ENCODE data around the gene PXDN. TPM values are rescaled to one million over a fixed set of nuclear protein-coding genes. Genes with fewer than 3 reads are reported as not detected.

PXDN gene
- total and polyA plus RNA-seq, 2 of the 13 experiments (the other 11 are each of a cell fraction or from before 2014, with no cell fraction given), result not detected

GRCh38 chr2:1718339-1719220 is 25.7 kb downstream of the PXDN start:
- FAIRE-seq (no peak), DNase-seq (ENCODE audit: low spot score) (no peak), ATAC-seq (peak; percentile 34)
- peaks cover 9 to 27% of the 10 kb centered on the region in 2 experiments; a peak in 4 of 5 replicates for H3K27me3 ChIP-seq (ENCODE audit: control insufficient read depth in 1 of 2, insufficient read depth in 2 of 2, low read length in 2 of 2)
- H3K9ac ChIP-seq (ENCODE audit: insufficient read depth, low read depth, low read length), result no peak overlapping the region
- H3K4me2 ChIP-seq (ENCODE audit: low read depth, low read length), result no peak overlapping the region
- H3K4me1 ChIP-seq (ENCODE audit: insufficient read depth, low read length), result no peaks in the 10 kb centered on the region
- no peak for TF ChIP-seq ELF1 (CRISPR knock-in tag; IDR thresholded peaks at IDR 0.05)
- no peak for TF ChIP-seq SMARCC2 (IDR thresholded peaks at IDR 0.05)
- TF ChIP-seq TRIM22 (IDR thresholded peaks at IDR 0.05), result 0 out of 2 replicates have a peak, but pooled peaks have one; percentile 7
- ChIA-PET POLR2A (no interaction called here), CTCF (ENCODE audit: low intra/inter-chr PET ratio, low total read pairs) (no interaction called here)
- H4K20me1 ChIP-seq (ENCODE audit: insufficient read depth, low read length), result no peaks in the 10 kb centered on the region
- intact Hi-C loops (cut with micrococcal nuclease; ENCODE audit: unreplicated experiment), result no loop called here
- no peaks in the 10 kb centered on the region for H3K79me2 ChIP-seq (ENCODE audit: insufficient read depth, low read length)
- no TSS peak for BruUV-seq (replicated peaks)
- in situ Hi-C loops (cut with HindIII; ENCODE audit: extremely low pct_ligation_motif_present, low pct_unique_long_range_greater_than_20kb), result no loop called here
- no peak overlapping the region for H3K4me3 ChIP-seq (replicated peaks in 1 of 3; ENCODE audit: insufficient read depth in 1 of 3, low read depth in 2 of 3, low read length in 3 of 3)
- H3K9me3 ChIP-seq (ENCODE audit: low read length), result no peaks in the 10 kb centered on the region
- no peak overlapping the region for H3K27ac ChIP-seq (ENCODE audit: extremely low read length, insufficient read depth, low read length)
- no peaks in the 10 kb centered on the region for H3K36me3 ChIP-seq (replicated peaks in 1 of 2; ENCODE audit: control insufficient read depth in 1 of 2, insufficient read depth in 2 of 2, low read length in 2 of 2)
- 51% methylated on average over 15 of the region's 23 CpGs for WGBS (ENCODE audit: low lambda C conversion rate)
- H2AFZ ChIP-seq (ENCODE audit: low read length), result no peak overlapping the region

GRCh38 chr2:1717113-1717512 is 27.2 kb downstream of the PXDN start:
- Histone ChIP-seq H2AFZ (ENCODE audit: low read length) (no peak overlapping the region), H3K27ac (ENCODE audit: extremely low read length, insufficient read depth, low read length) (no peak overlapping the region), H3K4me1 (ENCODE audit: insufficient read depth, low read length) (no peaks in the 10 kb centered on the region), H3K9ac (ENCODE audit: insufficient read depth, low read depth, low read length) (no peak overlapping the region), H3K27me3 (ENCODE audit: control insufficient read depth in 1 of 2, insufficient read depth in 2 of 2, low read length in 2 of 2) (peaks cover 9 to 36% of the 10 kb centered on the region in 2 experiments; a peak in 4 of 5 replicates), H4K20me1 (ENCODE audit: insufficient read depth, low read length) (no peaks in the 10 kb centered on the region), H3K79me2 (ENCODE audit: insufficient read depth, low read length) (no peaks in the 10 kb centered on the region), H3K4me3 (replicated peaks in 1 of 3; ENCODE audit: insufficient read depth in 1 of 3, low read depth in 2 of 3, low read length in 3 of 3) (no peak overlapping the region), H3K36me3 (replicated peaks in 1 of 2; ENCODE audit: control insufficient read depth in 1 of 2, insufficient read depth in 2 of 2, low read length in 2 of 2) (no peaks in the 10 kb centered on the region), H3K4me2 (ENCODE audit: low read depth, low read length) (no peak overlapping the region), H3K9me3 (ENCODE audit: low read length) (no peaks in the 10 kb centered on the region)
- no peak for FAIRE-seq
- CTCF ChIA-PET (ENCODE audit: low intra/inter-chr PET ratio, low total read pairs), result no interaction called here
- ATAC-seq, result no peak
- in situ Hi-C loops (cut with HindIII; ENCODE audit: extremely low pct_ligation_motif_present, low pct_unique_long_range_greater_than_20kb) (no loop called here), intact Hi-C loops (cut with micrococcal nuclease; ENCODE audit: unreplicated experiment) (no loop called here)
- WGBS (ENCODE audit: low lambda C conversion rate), result 22% methylated on average over 9 of the region's 9 CpGs
- DNase-seq (ENCODE audit: low spot score), result no peak
- no TSS peak for BruUV-seq (replicated peaks)
- POLR2A ChIA-PET, result no interaction called here
- TF ChIP-seq ZMYM4 (CRISPR knock-in tag; IDR thresholded peaks at IDR 0.05), result no peak
- TF ChIP-seq BHLHE40 (IDR thresholded peaks at IDR 0.05; ENCODE audit: low read length), result no peak
- TF ChIP-seq ZBED4 (CRISPR knock-in tag; IDR thresholded peaks at IDR 0.05; ENCODE audit: borderline replicate concordance), result no peak
- no peak for TF ChIP-seq ZNF280D (CRISPR knock-in tag; IDR thresholded peaks at IDR 0.05)
- no peak for TF ChIP-seq ZNF121 (CRISPR knock-in tag; IDR thresholded peaks at IDR 0.05)
- TF ChIP-seq GATAD2A (CRISPR knock-in tag; IDR thresholded peaks at IDR 0.05), result no peak
